ENCODE measurements around the gene VIPR2. TPM values are rescaled to one million over a fixed set of nuclear protein-coding genes. Genes with fewer than 3 reads are reported as not detected.

VIPR2 gene
- total and polyA plus RNA-seq, 2 of the 13 experiments (the other 11 are each of a cell fraction or from before 2014, with no cell fraction given), result not detected

GRCh38 chr7:159154243-159154642 is 9.6 kb upstream of the VIPR2 start:
- no TSS peak for BruUV-seq (replicated peaks)
- H3K4me3 ChIP-seq (replicated peaks in 1 of 3; ENCODE audit: insufficient read depth in 1 of 3, low read depth in 2 of 3, low read length in 3 of 3), result no peak overlapping the region
- POLR2A ChIA-PET, result no interaction called here
- peaks cover 3 to 49% of the 10 kb centered on the region in 2 experiments; a peak in 4 of 5 replicates for H3K27me3 ChIP-seq (ENCODE audit: control insufficient read depth in 1 of 2, insufficient read depth in 2 of 2, low read length in 2 of 2)
- in situ Hi-C loops (cut with HindIII; ENCODE audit: extremely low pct_ligation_motif_present, low pct_unique_long_range_greater_than_20kb) (no loop called here), intact Hi-C loops (cut with micrococcal nuclease; ENCODE audit: unreplicated experiment) (no loop called here)
- peak; percentile 35; the same call in 1 of the 2 replicates for TF ChIP-seq ZBTB38 (CRISPR knock-in tag; IDR thresholded peaks at IDR 0.05)
- TF ChIP-seq, protein P1, sequence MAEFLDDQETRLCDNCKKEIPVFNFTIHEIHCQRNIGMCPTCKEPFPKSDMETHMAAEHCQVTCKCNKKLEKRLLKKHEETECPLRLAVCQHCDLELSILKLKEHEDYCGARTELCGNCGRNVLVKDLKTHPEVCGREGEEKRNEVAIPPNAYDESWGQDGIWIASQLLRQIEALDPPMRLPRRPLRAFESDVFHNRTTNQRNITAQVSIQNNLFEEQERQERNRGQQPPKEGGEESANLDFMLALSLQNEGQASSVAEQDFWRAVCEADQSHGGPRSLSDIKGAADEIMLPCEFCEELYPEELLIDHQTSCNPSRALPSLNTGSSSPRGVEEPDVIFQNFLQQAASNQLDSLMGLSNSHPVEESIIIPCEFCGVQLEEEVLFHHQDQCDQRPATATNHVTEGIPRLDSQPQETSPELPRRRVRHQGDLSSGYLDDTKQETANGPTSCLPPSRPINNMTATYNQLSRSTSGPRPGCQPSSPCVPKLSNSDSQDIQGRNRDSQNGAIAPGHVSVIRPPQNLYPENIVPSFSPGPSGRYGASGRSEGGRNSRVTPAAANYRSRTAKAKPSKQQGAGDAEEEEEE (CRISPR knock-in tag; IDR thresholded peaks at IDR 0.05; ENCODE audit: borderline replicate concordance), result no peak
- TF ChIP-seq ZNF652 (CRISPR knock-in tag; IDR thresholded peaks at IDR 0.05; ENCODE audit: borderline replicate concordance, low read depth), result no peak
- TF ChIP-seq, protein P2, sequence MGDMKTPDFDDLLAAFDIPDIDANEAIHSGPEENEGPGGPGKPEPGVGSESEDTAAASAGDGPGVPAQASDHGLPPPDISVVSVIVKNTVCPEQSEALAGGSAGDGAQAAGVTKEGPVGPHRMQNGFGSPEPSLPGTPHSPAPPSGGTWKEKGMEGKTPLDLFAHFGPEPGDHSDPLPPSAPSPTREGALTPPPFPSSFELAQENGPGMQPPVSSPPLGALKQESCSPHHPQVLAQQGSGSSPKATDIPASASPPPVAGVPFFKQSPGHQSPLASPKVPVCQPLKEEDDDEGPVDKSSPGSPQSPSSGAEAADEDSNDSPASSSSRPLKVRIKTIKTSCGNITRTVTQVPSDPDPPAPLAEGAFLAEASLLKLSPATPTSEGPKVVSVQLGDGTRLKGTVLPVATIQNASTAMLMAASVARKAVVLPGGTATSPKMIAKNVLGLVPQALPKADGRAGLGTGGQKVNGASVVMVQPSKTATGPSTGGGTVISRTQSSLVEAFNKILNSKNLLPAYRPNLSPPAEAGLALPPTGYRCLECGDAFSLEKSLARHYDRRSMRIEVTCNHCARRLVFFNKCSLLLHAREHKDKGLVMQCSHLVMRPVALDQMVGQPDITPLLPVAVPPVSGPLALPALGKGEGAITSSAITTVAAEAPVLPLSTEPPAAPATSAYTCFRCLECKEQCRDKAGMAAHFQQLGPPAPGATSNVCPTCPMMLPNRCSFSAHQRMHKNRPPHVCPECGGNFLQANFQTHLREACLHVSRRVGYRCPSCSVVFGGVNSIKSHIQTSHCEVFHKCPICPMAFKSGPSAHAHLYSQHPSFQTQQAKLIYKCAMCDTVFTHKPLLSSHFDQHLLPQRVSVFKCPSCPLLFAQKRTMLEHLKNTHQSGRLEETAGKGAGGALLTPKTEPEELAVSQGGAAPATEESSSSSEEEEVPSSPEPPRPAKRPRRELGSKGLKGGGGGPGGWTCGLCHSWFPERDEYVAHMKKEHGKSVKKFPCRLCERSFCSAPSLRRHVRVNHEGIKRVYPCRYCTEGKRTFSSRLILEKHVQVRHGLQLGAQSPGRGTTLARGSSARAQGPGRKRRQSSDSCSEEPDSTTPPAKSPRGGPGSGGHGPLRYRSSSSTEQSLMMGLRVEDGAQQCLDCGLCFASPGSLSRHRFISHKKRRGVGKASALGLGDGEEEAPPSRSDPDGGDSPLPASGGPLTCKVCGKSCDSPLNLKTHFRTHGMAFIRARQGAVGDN (CRISPR knock-in tag; IDR thresholded peaks at IDR 0.05), result 0 out of 2 replicates have a peak, but pooled peaks have one; percentile 9
- 0 out of 2 replicates have a peak, but pooled peaks have one; percentile 24 for TF ChIP-seq ZSCAN21 (CRISPR knock-in tag; IDR thresholded peaks at IDR 0.05; ENCODE audit: borderline replicate concordance)
- peak; percentile 27 for TF ChIP-seq TEAD3 (CRISPR knock-in tag; optimal IDR thresholded peaks at IDR 0.05; ENCODE audit: borderline replicate concordance)
- TF ChIP-seq, protein P3, sequence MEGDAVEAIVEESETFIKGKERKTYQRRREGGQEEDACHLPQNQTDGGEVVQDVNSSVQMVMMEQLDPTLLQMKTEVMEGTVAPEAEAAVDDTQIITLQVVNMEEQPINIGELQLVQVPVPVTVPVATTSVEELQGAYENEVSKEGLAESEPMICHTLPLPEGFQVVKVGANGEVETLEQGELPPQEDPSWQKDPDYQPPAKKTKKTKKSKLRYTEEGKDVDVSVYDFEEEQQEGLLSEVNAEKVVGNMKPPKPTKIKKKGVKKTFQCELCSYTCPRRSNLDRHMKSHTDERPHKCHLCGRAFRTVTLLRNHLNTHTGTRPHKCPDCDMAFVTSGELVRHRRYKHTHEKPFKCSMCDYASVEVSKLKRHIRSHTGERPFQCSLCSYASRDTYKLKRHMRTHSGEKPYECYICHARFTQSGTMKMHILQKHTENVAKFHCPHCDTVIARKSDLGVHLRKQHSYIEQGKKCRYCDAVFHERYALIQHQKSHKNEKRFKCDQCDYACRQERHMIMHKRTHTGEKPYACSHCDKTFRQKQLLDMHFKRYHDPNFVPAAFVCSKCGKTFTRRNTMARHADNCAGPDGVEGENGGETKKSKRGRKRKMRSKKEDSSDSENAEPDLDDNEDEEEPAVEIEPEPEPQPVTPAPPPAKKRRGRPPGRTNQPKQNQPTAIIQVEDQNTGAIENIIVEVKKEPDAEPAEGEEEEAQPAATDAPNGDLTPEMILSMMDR (CRISPR knock-in tag; IDR thresholded peaks at IDR 0.05), result peak; percentile 56
- peak; percentile 51 for TF ChIP-seq STAG1 (CRISPR knock-in tag; IDR thresholded peaks at IDR 0.05)
- H3K9me3 ChIP-seq (ENCODE audit: low read length), result no peaks in the 10 kb centered on the region
- H3K27ac ChIP-seq (ENCODE audit: extremely low read length, insufficient read depth, low read length), result no peak overlapping the region
- DNase-seq (ENCODE audit: low spot score) (no peak), FAIRE-seq (no peak), ATAC-seq (peak; percentile 73)
- peaks cover 21% of the 10 kb centered on the region for H3K4me1 ChIP-seq (ENCODE audit: insufficient read depth, low read length)
- H2AFZ ChIP-seq (ENCODE audit: low read length), result no peak overlapping the region
- CTCF ChIA-PET (ENCODE audit: low intra/inter-chr PET ratio, low total read pairs), result no interaction called here
- WGBS (ENCODE audit: low lambda C conversion rate), result 50% methylated on average over 16 of the region's 17 CpGs
- H3K79me2 ChIP-seq (ENCODE audit: insufficient read depth, low read length), result no peaks in the 10 kb centered on the region
- no peaks in the 10 kb centered on the region for H3K36me3 ChIP-seq (replicated peaks in 1 of 2; ENCODE audit: control insufficient read depth in 1 of 2, insufficient read depth in 2 of 2, low read length in 2 of 2)
- H3K9ac ChIP-seq (ENCODE audit: insufficient read depth, low read depth, low read length), result no peak overlapping the region
- H4K20me1 ChIP-seq (ENCODE audit: insufficient read depth, low read length), result no peaks in the 10 kb centered on the region
- H3K4me2 ChIP-seq (ENCODE audit: low read depth, low read length), result no peak overlapping the region
